AG08396 (cell line): Measurements from ENCODE around the gene FUT8.

Experiments
- DNase-seq: peaks from one replicate; pipeline ENCODE4 v3.0.0; 2012; ENCODE audit warnings: low spot score, mixed read lengths

The FUT8 gene

DNA sequence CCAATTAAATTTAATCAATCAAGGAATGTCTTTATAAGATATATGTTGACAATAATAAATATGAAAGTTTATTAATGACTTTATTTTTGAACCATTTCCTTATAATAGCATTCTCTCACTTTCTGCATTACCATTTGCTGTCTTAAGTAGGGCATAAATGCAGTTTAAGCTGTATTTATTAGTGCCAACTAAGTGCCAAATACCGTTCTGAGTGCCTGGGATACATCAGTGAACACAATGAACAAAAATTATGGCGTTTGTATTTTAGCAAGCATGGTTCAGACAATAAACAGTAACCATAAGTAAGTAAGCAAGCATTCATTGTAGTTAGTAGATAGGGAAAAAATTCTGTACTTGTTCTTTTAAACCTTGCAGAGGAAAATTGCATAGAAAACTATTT lies 145.8 kb downstream of the FUT8 start:
- no peak for DNase-seq

DNA sequence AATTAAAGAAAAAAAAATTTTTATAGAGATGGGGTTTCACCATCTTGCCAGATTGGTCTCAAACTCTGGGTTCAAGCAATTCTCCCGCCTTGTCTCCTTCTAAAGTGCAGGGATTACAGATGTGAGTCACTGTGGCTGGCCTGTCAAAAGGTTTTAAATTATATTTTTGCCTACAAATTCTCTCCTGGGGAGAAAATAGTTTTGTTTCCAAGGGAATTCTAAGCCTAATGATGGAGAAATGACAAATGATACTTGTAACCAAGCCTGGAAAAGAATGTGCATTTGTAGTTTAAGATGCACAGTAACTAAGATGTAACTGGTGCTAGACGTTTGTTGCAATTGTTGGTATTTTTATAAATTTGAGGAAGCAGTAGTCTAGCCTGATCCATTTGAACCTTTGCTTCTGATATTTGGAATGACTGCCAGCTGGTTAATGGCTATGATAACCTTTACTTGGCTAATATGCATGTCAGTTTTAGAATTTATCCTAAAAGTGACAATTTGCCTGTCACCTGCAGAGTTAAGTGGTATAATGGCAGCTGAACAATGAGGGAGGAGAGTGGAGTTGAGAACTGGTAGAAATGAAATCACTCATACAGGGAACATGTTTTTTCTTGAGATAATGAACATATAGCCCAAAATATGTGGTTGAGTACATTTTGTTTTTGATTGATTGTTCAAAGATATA lies 148.0 kb downstream of the FUT8 start:
- no peak for DNase-seq

- DNase-seq: no peak
Observed at GRCh38 chr14:65564370-65564769, 151.8 kb downstream of the FUT8 start.

GRCh38 chr14:65565948-65566347 lies 153.4 kb downstream of the FUT8 start:
- peak; percentile 4 for DNase-seq

GRCh38 chr14:65566820-65567522 lies 154.4 kb downstream of the FUT8 start:
- no peak for DNase-seq

- no peak for DNase-seq
Observed at GRCh38 chr14:65574611-65575010, 162.1 kb downstream of the FUT8 start.

- DNase-seq: no peak
Observed at GRCh38 chr14:65575389-65575788, 162.9 kb downstream of the FUT8 start.

DNA sequence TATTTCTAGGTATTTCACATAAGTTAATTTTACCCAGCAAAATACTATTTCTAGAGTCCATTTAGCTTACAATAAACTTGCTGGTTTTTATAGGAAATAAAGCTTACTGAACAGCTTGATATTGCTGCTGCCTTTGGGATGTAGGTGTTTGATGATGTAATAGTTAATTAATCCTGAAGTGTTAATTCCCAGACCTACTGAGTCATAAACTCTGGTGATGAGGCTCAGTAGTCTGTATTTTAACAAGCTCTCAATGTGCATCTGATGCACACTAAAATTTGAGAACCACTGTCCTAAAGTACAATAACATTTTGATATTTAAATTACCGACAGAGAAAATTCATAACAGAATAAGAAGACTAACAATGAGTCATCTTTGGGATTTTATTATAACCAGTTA lies 168.4 kb downstream of the FUT8 start:
- no peak for DNase-seq

- no peak for DNase-seq
Observed at GRCh38 chr14:65581378-65581777, 168.8 kb downstream of the FUT8 start.

DNA sequence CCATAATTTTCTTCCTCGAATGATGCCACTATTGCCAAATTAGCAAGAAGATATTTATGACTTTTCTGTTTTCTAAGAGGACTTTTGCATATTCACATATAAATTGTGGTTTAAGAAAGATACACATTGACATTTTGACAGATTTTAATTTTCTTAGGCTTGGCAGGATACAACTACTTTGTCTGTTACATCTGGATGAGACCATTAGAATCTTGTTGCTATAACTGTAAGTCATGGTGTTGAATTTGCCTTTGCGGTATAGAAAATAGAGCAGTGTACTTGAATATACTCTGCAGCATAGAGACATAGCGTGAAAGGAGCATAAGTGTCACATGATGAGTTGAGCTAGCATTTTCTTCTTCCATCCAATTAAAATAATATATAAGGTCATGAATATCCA lies 169.3 kb downstream of the FUT8 start:
- DNase-seq: no peak

GRCh38 chr14:65585216-65585615 lies 172.7 kb downstream of the FUT8 start:
- DNase-seq: no peak

DNA sequence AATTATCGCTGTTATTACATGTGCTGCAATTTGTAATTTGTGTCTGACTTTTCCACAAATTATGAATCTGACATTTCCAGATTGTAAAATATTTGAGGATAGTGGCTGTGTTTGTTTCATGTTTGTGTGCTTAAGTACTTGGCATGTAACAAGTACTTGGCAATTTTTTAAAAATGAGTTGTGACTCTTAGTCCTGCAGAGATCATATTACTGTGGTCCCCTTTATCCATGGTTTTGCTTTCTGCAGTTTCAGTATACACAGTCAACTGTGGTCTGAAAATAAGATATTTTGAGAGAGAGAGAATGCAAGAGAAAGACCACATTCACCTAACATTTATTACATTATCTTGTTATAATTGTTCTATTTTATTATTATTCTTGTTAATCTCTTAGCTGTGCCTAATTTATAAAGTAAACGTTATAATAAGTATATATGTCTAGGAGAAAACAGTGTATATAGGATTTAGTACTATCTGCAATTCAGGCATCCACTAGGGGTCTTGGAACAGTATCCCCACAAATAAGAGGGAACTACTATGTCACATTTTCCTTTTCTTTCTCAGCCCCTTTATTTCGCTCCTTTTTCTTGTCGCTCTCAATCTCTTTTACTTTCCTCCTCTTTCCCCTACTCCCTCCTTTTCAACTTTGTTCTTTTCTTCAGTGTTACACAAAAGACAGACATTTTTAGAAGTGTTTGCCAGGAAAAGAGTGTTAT lies 176.1 kb downstream of the FUT8 start:
- DNase-seq: no peak

DNA sequence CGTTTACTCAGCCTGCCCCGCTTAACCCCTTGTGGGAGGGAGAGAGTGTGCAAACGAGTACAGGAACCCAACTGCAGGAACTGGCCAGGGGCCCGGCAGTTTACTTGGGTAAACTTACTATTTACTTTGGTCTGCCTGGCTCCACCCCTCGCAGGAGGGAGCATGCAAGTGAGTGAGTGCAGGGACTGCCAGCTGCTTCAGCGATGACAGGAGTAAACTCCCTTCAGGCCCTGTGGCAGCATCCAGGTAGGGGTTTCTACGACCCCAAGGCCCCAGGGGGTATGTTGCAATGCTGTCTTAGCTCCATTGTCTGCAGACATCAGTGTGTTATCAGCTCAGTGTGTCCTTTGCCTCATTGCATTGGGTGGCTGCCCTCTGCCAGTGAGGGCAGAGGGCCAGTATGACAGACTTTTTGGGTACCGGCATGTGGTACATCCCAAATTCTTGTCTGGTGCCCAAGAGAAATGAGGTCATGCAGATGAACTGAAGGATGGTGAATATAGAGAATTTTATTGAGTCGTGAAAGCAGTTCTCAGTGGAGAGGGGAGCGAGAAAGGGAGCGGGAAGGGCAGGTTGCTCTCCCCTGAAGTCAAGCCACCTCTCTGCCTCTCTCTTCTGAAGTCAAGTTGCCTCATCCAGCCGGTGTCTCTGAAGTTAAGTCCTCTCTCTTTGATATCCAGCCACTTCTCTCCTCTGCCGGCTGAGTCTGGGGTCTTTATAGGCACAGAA lies 181.8 kb downstream of the FUT8 start:
- DNase-seq: no peak

DNA sequence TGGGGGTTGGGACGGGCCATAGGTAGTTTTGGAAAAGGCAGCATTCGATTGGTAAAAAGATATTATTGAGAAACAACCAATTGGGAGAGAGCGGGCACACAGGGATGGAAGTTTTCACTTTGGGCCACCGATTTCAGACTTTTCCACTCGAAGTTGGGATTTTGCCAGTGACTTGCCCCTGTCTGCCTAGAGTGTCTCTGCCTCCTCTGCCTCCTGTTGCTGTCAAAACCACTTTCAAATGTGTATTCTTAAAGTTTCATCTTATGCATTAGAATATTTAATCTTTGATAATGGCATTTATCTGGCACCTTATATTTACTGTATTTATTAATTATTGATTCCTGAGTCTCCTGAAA lies 182.3 kb downstream of the FUT8 start:
- DNase-seq: no peak

- DNase-seq: no peak
Observed at GRCh38 chr14:65599375-65599774, 186.8 kb downstream of the FUT8 start.

GRCh38 chr14:65600742-65601141 lies 188.2 kb downstream of the FUT8 start:
- DNase-seq: no peak

DNA sequence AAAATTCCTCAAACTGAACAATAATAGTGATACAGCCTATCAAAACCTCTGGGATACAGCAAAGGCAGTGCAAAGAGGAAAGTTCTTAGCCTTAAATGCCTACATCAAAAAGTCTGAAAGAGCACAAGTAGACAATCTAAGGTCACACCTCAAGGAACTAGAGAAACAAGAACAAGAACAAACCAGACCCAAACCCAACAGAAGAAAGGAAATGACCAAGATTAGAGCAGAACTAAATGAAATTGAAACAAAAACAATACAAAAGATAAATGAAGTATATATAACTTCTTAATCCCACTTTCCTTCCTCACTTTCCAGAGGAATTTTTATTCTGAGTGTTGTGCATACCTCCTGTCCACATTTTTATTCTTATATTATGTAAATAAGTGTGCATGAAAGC lies 192.0 kb downstream of the FUT8 start:
- DNase-seq: no peak

GRCh38 chr14:65604936-65605335 lies 192.4 kb downstream of the FUT8 start:
- DNase-seq: no peak

GRCh38 chr14:65606460-65606859 lies 193.9 kb downstream of the FUT8 start:
- DNase-seq: no peak

GRCh38 chr14:65613131-65613650 lies 200.7 kb downstream of the FUT8 start:
- no peak for DNase-seq

- no peak for DNase-seq
Observed at GRCh38 chr14:65618996-65619395, 206.5 kb downstream of the FUT8 start.

DNA sequence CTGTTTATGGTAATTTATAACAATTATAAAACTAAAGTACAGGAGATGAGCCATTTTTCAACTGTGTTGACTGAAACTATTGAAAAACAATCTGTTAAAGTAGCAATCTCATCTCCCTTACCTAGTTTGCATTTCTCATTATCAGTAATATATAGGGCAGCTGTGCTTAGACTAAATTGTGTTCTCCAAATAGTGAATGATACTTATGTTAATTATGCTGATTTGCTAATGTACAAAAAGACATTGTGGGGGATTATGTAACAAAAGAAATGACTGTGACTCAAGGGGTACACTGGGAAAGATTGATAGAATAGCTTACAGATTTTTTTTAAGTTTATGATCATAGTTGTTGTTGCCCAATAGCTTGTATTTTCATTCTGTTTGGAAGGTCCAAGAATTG lies 207.7 kb downstream of the FUT8 start:
- no peak for DNase-seq
